Heart left ventricle (tissue), 16 donors: ENCODE results near the gene ADGRG2. TPM values are rescaled to one million over a fixed set of nuclear protein-coding genes. Genes with fewer than 3 reads are reported as not detected.

Source experiments
- ATAC-seq, 4 donors: fragments of 200-7000 bp; cut with Tn5 transposase; one replicate each; pipeline ENCODE4 v1.9.1; 2020 to 2022; ENCODE audit warnings: moderate library complexity in 4 of 4, mild to moderate bottlenecking in 3 of 4, moderate number of reproducible peaks in 1 of 4
- DNase-seq, 5 donors: peaks; one replicate each; pipeline ENCODE4 v3.0.0-alpha.2; 2020
- H3K27ac ChIP-seq, 12 donors: fragments of 200-600 bp; sonication (generic) in 4 of 12; one replicate each; pipeline versions ENCODE4 v1.5.0 to v1.8.0; 2016 to 2022; ENCODE audit warnings: mild to moderate bottlenecking in 2 of 12
- H3K27me3 ChIP-seq, 9 donors: fragments of 200-600 bp; sonication (generic) in 2 of 9; one replicate each; pipeline versions ENCODE4 v1.5.1 to v1.8.0; 2016 to 2022; ENCODE audit warnings: mild to moderate bottlenecking in 3 of 9
- H3K36me3 ChIP-seq, 9 donors: fragments of 200-600 bp; sonication (generic) in 2 of 9; one replicate each; pipeline versions ENCODE4 v1.5.0 to v1.8.0; 2018 to 2022; ENCODE audit warnings: mild to moderate bottlenecking in 2 of 9
- H3K4me1 ChIP-seq, 12 donors: fragments of 200-600 bp; sonication (generic) in 4 of 12; one replicate each; pipeline versions ENCODE4 v1.5.0 to v1.8.0; 2016 to 2022; ENCODE audit warnings: mild to moderate bottlenecking in 3 of 12
- H3K4me3 ChIP-seq, 12 donors: fragments of 200-600 bp; sonication (generic) in 4 of 12; one replicate each; pipeline versions ENCODE4 v1.5.0 to v1.8.0; 2017 to 2022; ENCODE audit warnings: mild to moderate bottlenecking in 9 of 12, moderate library complexity in 4 of 12
- H3K9me3 ChIP-seq, 12 donors: fragments of 200-600 bp; sonication (generic) in 4 of 12; one replicate each; pipeline versions ENCODE4 v1.5.0 to v1.8.0; 2016 to 2022; ENCODE audit warnings: mild to moderate bottlenecking in 1 of 12
- CTCF ChIP-seq, 12 donors: fragments of 200-600 bp; sonication (generic) in 4 of 12; IDR thresholded peaks; one replicate each; pipeline versions ENCODE4 v1.5.0 to v1.8.0; 2018 to 2022; ENCODE audit warnings: antibody characterized with exemption in 12 of 12, mild to moderate bottlenecking in 5 of 12
- POLR2A ChIP-seq, 2 donors: fragments of 450-650 bp; IDR thresholded peaks; one replicate each; pipeline ENCODE4 v1.6.1; 2017; ENCODE audit warnings: antibody characterized with exemption in 2 of 2, mild to moderate bottlenecking in 2 of 2, moderate library complexity in 2 of 2
- WGBS, 4 donors: extraction: QIAGEN DNeasy Blood & Tissue Kit in 2 of 4; methylation state at CpG; one replicate each; pipeline versions ENCODE4 v1.1.5 to v1.1.7; 2013 to 2018; 5-methylcytosine and 5-hydroxymethylcytosine counted together
- intact Hi-C, 10 donors: fragments of 100-400 bp; cut with DNase I; formaldehyde crosslinking; loops; one replicate each; pipeline versions ENCODE4 v1.11.1 to v1.14.2; 2022
- polyA plus RNA-seq, 2 donors: library from polyadenylated mRNA; stranded (reverse); fragments of 200-250 nt; gene quantifications; one replicate each; pipeline ENCODE4 v1.2.3, GENCODE V29; 2013
- total RNA-seq, 9 donors: library from RNA; depleted of rRNA in 2 of 9; stranded (reverse); fragments of >200 nt in 2 of 9; fragmentation: NEBNext Ultra II Directional in 3 of 9; extraction: Animal tissue kit (Norgen Biotek cat#: 25700) in 3 of 9; gene quantifications; one replicate each; pipeline versions ENCODE4 v1.1.0 to v1.2.4, GENCODE V29; 2016 to 2023
- donor health status: ischemic (EF 13 %, LVEDD 7.1; RV severe dilation, severe dysfunction).
- donor health status: healthy with polysubstance abuse.
- donor health status: DM: no; HTN: yes; CAD: no.
- donor health status: DM: no; HTN: no; CAD: no.
- donor health status: ischemic (EF 25% LVEDD 6.9; RV normal size, moderate dysfunction).
- donor health status: ischemic (EF 25% LVEDD 5.7; RV mildly dilated, moderate dysfunction).
- donor health status: healthy.
- donor health status: DM: yes; HTN: yes; CAD: no.
- donor health status: ischemic (EF 35%, LVEDD 5.7; RV mildly dilated, moderate dysfunction).
- donor health status: nonischemic (EF 11% LVEDD 7.7; RV severe dilation, severe dysfunction).
- donor health status: DM: yes; HTN: yes; CAD: no.
- donor health status: PGD.
- donor health status: ischemic (EF 29% LVEDD 5.4; RV normal size, mild dysfunction).
- donor health status: nonischemic (EF 23%, LVEDD 6.1; RV moderate dilation, normal function).

The ADGRG2 gene
- total and polyA plus RNA-seq, 11 donors, result 0.15 to 1.2 (median 0.24) TPM; not detected in 1

- no peak overlapping the region for H3K27ac ChIP-seq
- peaks cover 0 to 58% (median 22%) of the 10 kb centered on the region in 9 donors for H3K36me3 ChIP-seq
- H3K9me3 ChIP-seq, result no peaks in the 10 kb centered on the region
- intact Hi-C loops, result no loop called here
- 70 to 97% (median 86%) methylated on average over 2 of the region's 2 CpGs for WGBS, 4 donors
- H3K27me3 ChIP-seq, result no peaks in the 10 kb centered on the region
- ATAC-seq (no peak), DNase-seq (no peak)
- TF ChIP-seq CTCF (IDR thresholded peaks at IDR 0.05), result no peak
- TF ChIP-seq POLR2A (IDR thresholded peaks at IDR 0.05), result no peak
- H3K4me1 ChIP-seq, result no peaks in the 10 kb centered on the region
- H3K4me3 ChIP-seq, result no peak overlapping the region
Measured at GRCh38 chrX:18941896-18942295, 180.4 kb downstream of the ADGRG2 start.

Other genes with a start within 250 kb of the ADGRG2 start
- 10 to 100 TPM; 17.1 to 45.7 (median 26.9) TPM for gene PHKA2, start 138.4 kb downstream of the ADGRG2 start, total RNA-seq
- 10 to 100 TPM; 13.8 to 27.5 TPM for gene PHKA2, start 138.4 kb downstream of the ADGRG2 start, polyA plus RNA-seq
- 1,000 to 10,000 TPM in 4 of 9 donors, 100 to 1,000 TPM in 5; 235 to 1,225 (median 919) TPM for gene PDHA1, start 221.5 kb upstream of the ADGRG2 start, total RNA-seq
- gene PDHA1, start 221.5 kb upstream of the ADGRG2 start, polyA plus RNA-seq, result 1,000 to 10,000 TPM in 1 of 2 donors, 100 to 1,000 TPM in 1; 583 to 1,189 TPM